Hepatocyte (in vitro differentiated cells): Measurements from ENCODE around the gene SNPH.

Source experiments
- CTCF ChIP-seq: fragments of 200-600 bp; sonication (generic); IDR thresholded peaks from 2 replicates; pipeline ENCODE4 v1.5.1; 2016; ENCODE audit warnings: antibody characterized with exemption, mild to moderate bottlenecking; ENCODE audit not compliant: poor library complexity
- EZH2phosphoT487 ChIP-seq: fragments of 200-600 bp; sonication (generic); IDR thresholded peaks from one replicate; pipeline ENCODE4 v1.6.1; 2018; ENCODE audit warnings: antibody characterized with exemption, mild to moderate bottlenecking, low read depth, moderate library complexity; ENCODE audit not compliant: unreplicated experiment, severe bottlenecking

- TF ChIP-seq CTCF: no peak
- TF ChIP-seq EZH2phosphoT487: no peak
These were observed 20.4 kb downstream of the SNPH start for GRCh38 chr20:1286267-1287024.
